GM21723 (cell line): ENCODE results near the gene DDX47.
"Not testable (repeated sequence)": the region's sequence is repeated elsewhere in the genome, so short reads cannot be mapped to it uniquely, and the experiment has no call there.

Experiments used
- ATAC-seq: cut with Tn5 transposase; IDR thresholded peaks from one replicate; pipeline ENCODE4 v1.9.1; 2021; ENCODE audit warnings: mild to moderate bottlenecking, moderate library complexity; ENCODE audit not compliant: unreplicated experiment

Gene DDX47

GRCh38 chr12:12796928-12797793 is 16.0 kb upstream of the DDX47 start:
- no peak for ATAC-seq

- no peak for ATAC-seq
Observed at GRCh38 chr12:12797794-12798152, 15.4 kb upstream of the DDX47 start.

DNA sequence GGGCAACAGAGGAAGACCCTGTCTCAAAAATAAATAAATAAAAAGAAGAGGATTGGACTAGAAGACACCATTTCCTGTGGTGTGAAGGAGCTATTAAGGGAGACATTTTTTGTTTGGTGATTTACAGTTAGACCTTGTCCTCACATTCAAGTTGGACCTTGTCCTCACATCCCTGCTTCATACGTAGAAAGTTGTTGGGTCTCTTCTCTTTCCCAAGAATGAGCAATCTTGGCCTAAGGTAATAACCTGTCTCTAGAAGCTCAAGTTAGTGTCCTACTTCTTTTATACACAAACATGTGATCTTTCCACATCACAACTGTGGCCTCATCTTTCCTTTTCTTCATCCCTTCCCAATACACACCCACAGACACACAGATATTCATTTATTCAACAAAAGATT is 14.7 kb upstream of the DDX47 start:
- ATAC-seq: no peak

- ATAC-seq: no peak
Observed at GRCh38 chr12:12799163-12799920, 13.8 kb upstream of the DDX47 start.

GRCh38 chr12:12800406-12801180 is 12.6 kb upstream of the DDX47 start:
- ATAC-seq: no peak

DNA sequence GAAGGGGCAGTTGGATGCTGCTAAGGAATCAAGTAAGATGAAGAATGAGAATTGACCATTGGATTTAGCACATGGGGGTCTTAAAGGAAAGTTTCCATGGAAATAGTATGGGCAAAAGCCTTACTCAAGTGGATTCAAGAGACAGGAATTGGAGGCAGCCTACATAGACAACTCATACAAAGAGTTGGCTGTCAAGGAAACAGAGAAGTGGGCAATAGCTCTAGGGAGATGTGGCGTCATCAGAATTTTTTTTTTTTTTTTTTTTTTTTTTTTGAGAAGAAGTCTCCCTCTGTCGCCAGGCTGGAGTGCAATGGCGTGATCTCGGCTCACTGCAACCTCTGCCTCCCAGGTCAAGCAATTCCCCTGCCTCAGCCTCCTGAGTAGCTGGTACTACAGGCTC is 11.5 kb upstream of the DDX47 start:
- ATAC-seq: not testable (repeated sequence)

DNA sequence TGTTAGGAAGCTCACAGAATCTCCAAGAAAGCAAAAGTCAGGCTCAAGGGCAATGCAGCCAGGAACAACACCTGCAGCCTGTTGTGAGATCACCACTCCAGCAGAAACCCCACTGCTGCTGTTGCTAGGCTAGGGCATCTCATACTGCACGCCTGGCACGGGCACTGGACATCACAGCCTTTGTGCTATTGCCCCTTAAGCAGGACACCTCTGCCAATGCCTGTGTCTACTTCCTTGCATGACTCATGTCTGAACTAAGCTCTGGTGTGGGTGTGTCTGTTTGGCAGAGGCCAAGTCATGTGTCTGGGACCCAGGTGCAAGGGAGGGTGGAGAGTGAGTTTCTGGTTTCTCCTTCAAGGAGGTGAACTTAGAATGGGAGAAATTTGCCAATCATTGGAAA is 10.0 kb upstream of the DDX47 start:
- peak; percentile 87 for ATAC-seq

- no peak for ATAC-seq
Observed at GRCh38 chr12:12804011-12804410, 9.1 kb upstream of the DDX47 start.

GRCh38 chr12:12804432-12804886 is 8.7 kb upstream of the DDX47 start:
- no peak for ATAC-seq

DNA sequence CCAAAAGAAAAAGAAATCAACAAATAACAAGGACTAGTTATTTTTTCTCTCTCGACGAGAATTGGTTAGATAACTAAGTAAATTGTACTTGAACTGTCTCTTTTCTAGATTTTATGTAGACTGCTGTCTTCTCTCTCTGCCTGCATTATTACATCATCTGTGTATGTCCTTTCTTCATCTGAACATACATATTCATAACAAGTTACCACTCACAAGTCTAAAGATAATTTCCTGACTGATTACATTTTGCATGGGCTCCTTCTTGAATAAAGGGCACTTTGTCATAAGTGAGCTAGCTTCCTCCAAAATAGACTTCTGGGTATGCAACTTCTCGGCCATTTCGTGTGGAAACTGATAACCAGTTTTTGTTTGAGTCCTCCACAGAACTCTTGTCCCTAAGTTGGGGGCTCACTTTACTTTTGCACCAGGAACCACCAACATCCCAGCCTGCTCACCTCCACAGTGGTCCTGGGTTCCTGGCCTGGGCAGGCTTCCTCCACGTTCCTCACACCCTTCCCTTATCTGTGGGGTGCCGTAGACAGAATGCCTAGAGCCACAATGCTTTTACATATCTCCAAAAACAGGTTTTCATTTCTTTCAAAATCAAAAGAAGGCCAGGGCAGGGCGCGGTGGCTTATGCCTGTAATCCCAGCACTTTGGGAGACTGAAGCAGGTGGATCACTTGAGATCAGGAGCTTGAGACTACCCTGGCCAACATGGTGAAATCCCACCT is 6.2 kb upstream of the DDX47 start:
- no peak for ATAC-seq

- ATAC-seq: not testable (repeated sequence)
Observed at GRCh38 chr12:12807517-12807903, 5.6 kb upstream of the DDX47 start.

GRCh38 chr12:12807970-12808702 is 5.0 kb upstream of the DDX47 start:
- ATAC-seq: peak; percentile 67

GRCh38 chr12:12810553-12811021 is 2.6 kb upstream of the DDX47 start:
- ATAC-seq: no peak

GRCh38 chr12:12811343-12811742 is 1.8 kb upstream of the DDX47 start:
- no peak for ATAC-seq

- ATAC-seq: no peak
Observed at GRCh38 chr12:12812174-12812573, 972 bp upstream of the DDX47 start.

- ATAC-seq: no peak
Observed at GRCh38 chr12:12812618-12813119, 477 bp upstream of the DDX47 start.

GRCh38 chr12:12817616-12818015 is 4.5 kb downstream of the DDX47 start:
- ATAC-seq: no peak

GRCh38 chr12:12818701-12819100 is 5.6 kb downstream of the DDX47 start:
- ATAC-seq: no peak

DNA sequence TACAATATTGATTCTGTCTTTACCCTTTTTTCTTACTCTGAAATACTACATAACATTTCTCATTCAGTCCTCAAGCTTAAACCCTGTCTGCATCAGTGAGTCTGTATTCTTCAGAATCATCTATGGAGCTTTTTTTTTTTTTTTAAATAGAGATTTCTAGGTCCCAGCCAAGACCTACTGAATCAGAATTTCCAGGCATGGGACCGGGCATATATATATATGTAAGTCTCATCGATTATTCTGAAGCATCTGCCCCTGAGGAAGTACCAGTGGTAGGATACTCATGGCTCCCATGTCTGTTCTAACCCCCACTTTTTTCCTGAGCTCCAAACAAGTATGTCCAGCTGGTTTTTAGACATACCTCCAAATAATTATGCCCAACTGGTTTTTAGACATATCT is 6.1 kb downstream of the DDX47 start:
- ATAC-seq: no peak
